ENCODE data around the gene UBXN10.

Gene UBXN10

GRCh38 chr1:20199403-20199802 is 13.5 kb downstream of the UBXN10 start:
- TF ChIP-seq CTCF (IDR thresholded peaks at IDR 0.05), result no peak

- no peak for TF ChIP-seq CTCF (IDR thresholded peaks at IDR 0.05)
Measured at GRCh38 chr1:20199840-20200239, 13.9 kb downstream of the UBXN10 start.

- no peak for TF ChIP-seq CTCF (IDR thresholded peaks at IDR 0.05)
Measured at GRCh38 chr1:20200966-20201365, 15.1 kb downstream of the UBXN10 start.

- TF ChIP-seq CTCF (IDR thresholded peaks at IDR 0.05), result no peak
Measured at GRCh38 chr1:20202166-20202565, 16.3 kb downstream of the UBXN10 start.

GRCh38 chr1:20207546-20207945 is 21.6 kb downstream of the UBXN10 start:
- no peak for TF ChIP-seq CTCF (IDR thresholded peaks at IDR 0.05)

- TF ChIP-seq CTCF (IDR thresholded peaks at IDR 0.05), result no peak
Measured at GRCh38 chr1:20209471-20209870, 23.6 kb downstream of the UBXN10 start.

- no peak for TF ChIP-seq CTCF (IDR thresholded peaks at IDR 0.05)
Measured at GRCh38 chr1:20210736-20211460, 25.0 kb downstream of the UBXN10 start.

GRCh38 chr1:20211511-20211931 is 25.6 kb downstream of the UBXN10 start:
- TF ChIP-seq CTCF (IDR thresholded peaks at IDR 0.05), result no peak

Data from LNCAP (cell line).